K562 (cell line): Measurements from ENCODE around the gene BCAS1. TPM values are rescaled to one million over a fixed set of nuclear protein-coding genes. Genes with fewer than 3 reads are reported as not detected.

Source experiments
- ATAC-seq: fragments of 200-7000 bp; cut with Tn5 transposase; 3 replicates; pipeline ENCODE4 v1.9.1; 2020; ENCODE audit warnings: moderate library complexity
- BruUV-seq: library from RNA; stranded (reverse); fragments of 400-500 nt; replicated peaks from 2 replicates; lab custom pipeline; 2021; lab: Mats Ljungman, UMichigan
- CTCF ChIA-PET: fragments of 300-600 bp; formaldehyde crosslinking; extraction: SDS; loops from one replicate; lab custom pipeline; 2021; ENCODE audit warnings: low intra/inter-chr PET ratio; lab: Yijun Ruan, JAX
- POLR2A ChIA-PET: fragments of 300-600, 350-650 bp; sonication (Branson Sonifier 250); formaldehyde crosslinking; extraction: SDS; loops from one replicate; lab custom pipeline; 2021; ENCODE audit warnings: antibody characterized with exemption, inconsistent platforms; lab: Yijun Ruan, JAX
- DNase-seq, 4 experiments: peaks; one replicate each; pipeline versions ENCODE4 v3.0.0 to v3.0.0-alpha.2; 2011 to 2018; ENCODE audit warnings: low spot score in 3 of 4, mixed read lengths in 3 of 4; ENCODE audit errors: extremely low read depth in 1 of 4
- FAIRE-seq: peaks from 2 replicates; lab custom pipeline; 2011; peaks lifted over from hg19 to GRCh38; lab: Jason Lieb, UNC
- H2AFZ ChIP-seq: 2 replicates; pipeline ENCODE4 v1.6.0; 2011; ENCODE audit warnings: low read depth, low read length, control low read depth, inconsistent platforms
- H3K27ac ChIP-seq: fragments of 200-600 bp; 3 replicates; pipeline ENCODE4 v1.8.0; 2011; ENCODE audit warnings: low read depth, mild to moderate bottlenecking, control low read depth, inconsistent platforms, low read length, moderate library complexity, mixed read lengths; ENCODE audit errors: extremely low read depth
- H3K27me3 ChIP-seq, 2 experiments: fragments of 300-600 bp in 1 of 2; 2 replicates in 1 of 2; 3 replicates in 1 of 2; pipeline versions ENCODE4 v1.6.0 to v1.8.0; 2011; ENCODE audit warnings: inconsistent platforms in 2 of 2, low read length in 2 of 2, mild to moderate bottlenecking in 1 of 2, mixed read lengths in 1 of 2, moderate library complexity in 1 of 2; ENCODE audit not compliant: control insufficient read depth in 2 of 2, insufficient read depth in 2 of 2
- H3K36me3 ChIP-seq: fragments of 300-600 bp; 3 replicates; pipeline ENCODE4 v1.8.0; 2011; ENCODE audit warnings: mild to moderate bottlenecking, low read length, inconsistent platforms; ENCODE audit not compliant: control insufficient read depth, insufficient read depth
- H3K4me1 ChIP-seq, 2 experiments: fragments of 200-600 bp in 1 of 2; replicated peaks in 1 of 2; 2 replicates in 1 of 2; 3 replicates in 1 of 2; pipeline versions ENCODE4 v1.5.1 to v1.8.0; 2011; ENCODE audit warnings: inconsistent platforms in 2 of 2, low read length in 2 of 2, mild to moderate bottlenecking in 1 of 2, mixed read lengths in 1 of 2, moderate library complexity in 1 of 2; ENCODE audit not compliant: control insufficient read depth in 2 of 2, insufficient read depth in 2 of 2
- H3K4me2 ChIP-seq: 2 replicates; pipeline ENCODE4 v1.6.1; 2011; ENCODE audit warnings: low read length, control low read depth, inconsistent platforms, mixed read lengths; ENCODE audit not compliant: insufficient read depth
- H3K4me3 ChIP-seq: fragments of 200-600 bp; sonication (generic), shearing (Covaris generic); 2 replicates; pipeline ENCODE4 v1.5.1; 2016; ENCODE audit warnings: control low read depth, inconsistent platforms
- H3K79me2 ChIP-seq: fragments of 200-600 bp; 3 replicates; pipeline ENCODE4 v1.8.0; 2011; ENCODE audit warnings: low read length, inconsistent platforms; ENCODE audit not compliant: control insufficient read depth, insufficient read depth
- H3K9ac ChIP-seq, 2 experiments: 2 replicates each; pipeline versions ENCODE4 v1.6.0 to v1.6.1; 2011; ENCODE audit warnings: low read depth in 2 of 2, low read length in 2 of 2, control low read depth in 1 of 2, inconsistent platforms in 1 of 2, mild to moderate bottlenecking in 1 of 2, mixed read lengths in 1 of 2; ENCODE audit not compliant: insufficient read depth in 1 of 2
- H3K9me1 ChIP-seq: one replicate; pipeline ENCODE4 v1.6.0; 2011; ENCODE audit warnings: inconsistent platforms, mild to moderate bottlenecking, low read length, moderate library complexity; ENCODE audit not compliant: control insufficient read depth, insufficient read depth
- H3K9me3 ChIP-seq: replicated peaks from 2 replicates; pipeline ENCODE4 v1.5.1; 2011; ENCODE audit warnings: low read depth, low read length, inconsistent platforms; ENCODE audit not compliant: control insufficient read depth, insufficient read depth
- H4K20me1 ChIP-seq: replicated peaks from 2 replicates; pipeline ENCODE4 v1.6.1; 2011; ENCODE audit warnings: low read length, inconsistent platforms, mixed read lengths; ENCODE audit not compliant: control insufficient read depth, insufficient read depth
- BCOR ChIP-seq: fragments of 450-650 bp; IDR thresholded peaks from 2 replicates; pipeline ENCODE4 v1.6.1; 2016
- CHD2 ChIP-seq: IDR thresholded peaks from 2 replicates; pipeline ENCODE4 v1.6.1; 2011; ENCODE audit warnings: low read depth, low read length
- CREM ChIP-seq: IDR thresholded peaks from 2 replicates; pipeline ENCODE4 v1.6.1; 2014; ENCODE audit warnings: antibody characterized with exemption, low read depth
- FOSL1 ChIP-seq: fragments of 200-800 bp; sonication (Bioruptor generic); conservative IDR thresholded peaks from 2 replicates; pipeline ENCODE4 v1.6.1; 2016; ENCODE audit warnings: missing genetic modification characterization, missing compliant biosample characterization
- HDAC2 ChIP-seq: fragments of 450-650 bp; IDR thresholded peaks from 2 replicates; pipeline ENCODE4 v1.6.1; 2016; ENCODE audit warnings: mild to moderate bottlenecking
- LCOR ChIP-seq: sonication (generic); formaldehyde crosslinking; IDR thresholded peaks from 2 replicates; pipeline ENCODE4 v1.8.0; 2022; ENCODE audit warnings: mild to moderate bottlenecking, missing genetic modification reagents
- MAFG ChIP-seq: fragments of 450-650 bp; conservative IDR thresholded peaks from 2 replicates; pipeline ENCODE4 v1.6.1; 2016; ENCODE audit warnings: missing genetic modification characterization, missing compliant biosample characterization
- MXI1 ChIP-seq: IDR thresholded peaks from 2 replicates; pipeline ENCODE4 v1.6.1; 2011; ENCODE audit warnings: low read depth, mild to moderate bottlenecking, improper control_type of control experiment, low read length
- OTX1 ChIP-seq: fragments of 450-650 bp; formaldehyde crosslinking; IDR thresholded peaks from 2 replicates; pipeline ENCODE4 v1.4.0; 2022; ENCODE audit warnings: mild to moderate bottlenecking
- POLR2H ChIP-seq: IDR thresholded peaks from 2 replicates; pipeline ENCODE4 v1.6.1; 2016; ENCODE audit warnings: missing genetic modification characterization, low read depth, mild to moderate bottlenecking, control low read depth, missing compliant biosample characterization, moderate library complexity
- RAD21 ChIP-seq, 2 experiments: fragments of 250-450 bp in 1 of 2; fragments of 450-650 bp in 1 of 2; sonication (Bioruptor Pico) in 1 of 2; formaldehyde crosslinking in 1 of 2; IDR thresholded peaks in 1 of 2; conservative IDR thresholded peaks in 1 of 2; 2 replicates each; pipeline versions ENCODE4 v1.4.0 to v1.8.0; 2020 to 2022; ENCODE audit warnings: mild to moderate bottlenecking in 2 of 2, moderate library complexity in 1 of 2
- RBM22 ChIP-seq: fragments of 200-400 bp; formaldehyde crosslinking; IDR thresholded peaks from 2 replicates; pipeline ENCODE4 v1.6.1; 2018; ENCODE audit warnings: low read length, low read depth; ENCODE audit not compliant: poor library complexity, severe bottlenecking
- TAF1 ChIP-seq: IDR thresholded peaks from 2 replicates; pipeline ENCODE4 v1.6.1; 2011; ENCODE audit warnings: mild to moderate bottlenecking, low read length, moderate library complexity; ENCODE audit not compliant: insufficient read depth, control insufficient read depth, severe bottlenecking; ENCODE audit errors: extremely low read depth
- XRCC3 ChIP-seq: fragments of 450-650 bp; IDR thresholded peaks from 2 replicates; pipeline ENCODE4 v1.6.1; 2017; ENCODE audit warnings: mild to moderate bottlenecking, moderate library complexity
- ZNF224 ChIP-seq: sonication (generic); formaldehyde crosslinking; IDR thresholded peaks from 2 replicates; pipeline ENCODE4 v1.8.0; 2022; ENCODE audit warnings: mild to moderate bottlenecking, missing genetic modification reagents
- ZNF3 ChIP-seq: fragments of 250-450 bp; sonication (Bioruptor Pico); IDR thresholded peaks from 2 replicates; pipeline ENCODE4 v1.5.0; 2021; ENCODE audit warnings: mild to moderate bottlenecking, moderate library complexity
- ZNF76 ChIP-seq: fragments of 250-450 bp; sonication (Bioruptor Pico); IDR thresholded peaks from 2 replicates; pipeline ENCODE4 v1.4.0; 2020; ENCODE audit warnings: mild to moderate bottlenecking, moderate library complexity, borderline replicate concordance
- WGBS: fragments of 100-300 bp; shearing (Covaris generic); methylation state at CpG from one replicate; pipeline ENCODE4 v1.1.6; 2016; ENCODE audit warnings: low coverage, mixed read lengths; ENCODE audit not compliant: insufficient coverage; ENCODE audit errors: missing lambda C conversion rate; 5-methylcytosine and 5-hydroxymethylcytosine counted together
- in situ Hi-C: fragments of 300-500 bp; cut with MboI; formaldehyde crosslinking; loops from 4 replicates; pipeline ENCODE4 v1.15.0; 2018; ENCODE audit warnings: inconsistent platforms, mixed read lengths
- intact Hi-C: fragments of 100-400 bp; cut with micrococcal nuclease; formaldehyde crosslinking; loops from 2 replicates; pipeline ENCODE4 v1.14.2; 2022
- polyA plus RNA-seq, 8 experiments: library from polyadenylated mRNA; depleted of rRNA in 4 of 8; stranded (reverse) in 5 of 8; unstranded in 3 of 8; fragments of >200 nt; fragmentation: Nextera tagmentation in 2 of 8; fragmentation: Illumina TruSeq in 1 of 8; extraction: Ambion mirVana in 2 of 8; extraction: Trizol in 1 of 8; gene quantifications; 2 replicates each; pipeline versions ENCODE4 v1.2.1 to v1.2.3, GENCODE V29; 2011 to 2014; ENCODE audit warnings: inconsistent platforms in 1 of 8, missing spikeins in 1 of 8
- total RNA-seq, 7 experiments: library from RNA; depleted of rRNA in 6 of 7; stranded (reverse); fragments of >200 nt in 6 of 7; fragmentation: Illumina TruSeq in 2 of 7; extraction: Trizol in 2 of 7; gene quantifications; 2 replicates each; pipeline versions ENCODE4 v1.2.1 to v1.2.3, GENCODE V29; 2011 to 2021; ENCODE audit warnings: low replicate concordance in 1 of 7
- TF ChIP-seq, protein P1 (sequence below): fragments of 200-800 bp; sonication (Bioruptor generic); IDR thresholded peaks from 2 replicates; pipeline ENCODE4 v1.6.1; 2017; ENCODE audit warnings: missing genetic modification characterization, missing compliant biosample characterization
- TF ChIP-seq, protein P2 (sequence below): sonication (generic); formaldehyde crosslinking; IDR thresholded peaks from 2 replicates; pipeline ENCODE4 v1.8.0; 2022; ENCODE audit warnings: mild to moderate bottlenecking, missing genetic modification reagents
- TF ChIP-seq, protein P3 (sequence below): sonication (generic); formaldehyde crosslinking; IDR thresholded peaks from 2 replicates; pipeline ENCODE4 v1.8.0; 2022; ENCODE audit warnings: missing genetic modification reagents, mild to moderate bottlenecking, moderate library complexity, borderline replicate concordance

Gene BCAS1
- total and polyA plus RNA-seq, 9 of the 15 experiments (the other 6 are each of a cell fraction or from before 2014, with no cell fraction given): 0.18 to 2.3 (median 0.93) TPM

DNA sequence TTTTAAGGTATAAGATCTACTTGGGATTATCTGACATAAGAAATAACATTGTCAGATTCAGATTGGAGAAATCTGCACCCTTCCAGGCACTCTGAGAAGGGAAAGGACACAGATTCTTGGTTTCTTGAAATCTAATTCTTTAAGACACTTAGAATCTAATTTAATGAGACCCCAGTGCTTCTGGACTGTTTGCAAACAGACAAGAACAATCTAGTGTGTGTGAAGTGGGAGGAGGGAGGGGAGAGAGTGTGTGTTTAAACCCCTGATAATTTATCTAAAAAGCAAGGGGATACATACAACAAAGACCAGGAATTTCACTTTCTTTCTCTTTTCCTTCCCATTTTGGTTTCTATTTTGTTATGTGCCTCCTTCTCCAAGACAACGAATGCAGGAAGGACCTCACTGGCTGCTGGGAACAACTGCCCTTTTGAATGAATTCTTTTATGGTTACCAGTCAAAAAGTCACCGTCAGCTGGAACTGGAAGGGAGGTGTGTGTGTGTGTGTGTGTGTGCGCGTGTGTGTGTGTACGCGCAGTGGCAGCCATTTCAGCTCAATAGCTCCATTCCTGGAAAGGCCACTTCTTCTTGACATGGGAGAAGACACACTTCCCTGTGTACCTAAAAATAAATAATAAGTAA, 129.4 kb downstream of the BCAS1 start:
- H3K4me1 ChIP-seq: peaks cover 0 to 50% of the 10 kb centered on the region in 2 experiments; a peak in 4 of 5 replicates
- H3K4me3 ChIP-seq: no peak overlapping the region
- BruUV-seq: no TSS peak
- FAIRE-seq (no peak), ATAC-seq (peak; percentile 9; the same call in 1 of the 3 replicates), DNase-seq (peak in 1 of 4 experiments; percentile 63)
- ChIA-PET POLR2A (interaction anchor here (0.9 to 1.1 kb wide), 2 partner anchors 25 to 124 kb away, joined by 3 to 5 read pairs; no protein-coding TSS in a partner anchor), CTCF (interaction anchor here (0.8 to 3.7 kb wide), 2 partner anchors 362 to 527 kb away, joined by 3 to 32 read pairs; no protein-coding TSS in a partner anchor)
- no peaks in the 10 kb centered on the region for H3K9me3 ChIP-seq
- no peaks in the 10 kb centered on the region for H4K20me1 ChIP-seq
- in situ Hi-C loops (loop anchor here (5.0 kb wide), 2 partner anchors 121 to 364 kb away; no protein-coding TSS in a partner anchor), intact Hi-C loops (loop anchor here (1.0 to 10.0 kb wide), 6 partner anchors 74 to 736 kb away; no protein-coding TSS in a partner anchor)
- no peaks in the 10 kb centered on the region for H3K9me1 ChIP-seq
- 0% methylated on average over 1 of the region's 6 CpGs for WGBS
- no peaks in the 10 kb centered on the region; the same call in 2 of the 3 replicates for H3K36me3 ChIP-seq
- no peaks in the 10 kb centered on the region for H3K27me3 ChIP-seq
- H3K9ac ChIP-seq: peak overlapping the region in 1 of 2 experiments; percentile 52; a peak in 2 of 4 replicates
- peak overlapping the region; percentile 87 for H2AFZ ChIP-seq
- no peaks in the 10 kb centered on the region for H3K79me2 ChIP-seq
- H3K4me2 ChIP-seq: peak overlapping the region; percentile 54
- peak overlapping the region; percentile 1; the same call in 1 of the 3 replicates for H3K27ac ChIP-seq
- TF ChIP-seq RAD21 (CRISPR knock-in tag; conservative IDR thresholded peaks at IDR 0.05 in 1 of 2, IDR thresholded peaks at IDR 0.05 in 1 of 2) (no peak), POLR2H (tag) (no peak), FOSL1 (tag) (peak; percentile 23; the same call in 1 of the 2 replicates), CHD2 (no peak), ZNF76 (CRISPR knock-in tag) (no peak), MXI1 (no peak), CREM (0 out of 2 replicates have a peak, but pooled peaks have one; percentile 19), ZNF3 (no peak), RBM22 (no peak), ZNF224 (CRISPR knock-in tag) (no peak), TAF1 (no peak), XRCC3 (no peak), HDAC2 (0 out of 2 replicates have a peak, but pooled peaks have one; percentile 32), BCOR (no peak), LCOR (no peak), OTX1 (0 out of 2 replicates have a peak, but pooled peaks have one; percentile 36), MAFG (peak; percentile 33; the same call in 1 of the 2 replicates)
- TF ChIP-seq, protein P1, sequence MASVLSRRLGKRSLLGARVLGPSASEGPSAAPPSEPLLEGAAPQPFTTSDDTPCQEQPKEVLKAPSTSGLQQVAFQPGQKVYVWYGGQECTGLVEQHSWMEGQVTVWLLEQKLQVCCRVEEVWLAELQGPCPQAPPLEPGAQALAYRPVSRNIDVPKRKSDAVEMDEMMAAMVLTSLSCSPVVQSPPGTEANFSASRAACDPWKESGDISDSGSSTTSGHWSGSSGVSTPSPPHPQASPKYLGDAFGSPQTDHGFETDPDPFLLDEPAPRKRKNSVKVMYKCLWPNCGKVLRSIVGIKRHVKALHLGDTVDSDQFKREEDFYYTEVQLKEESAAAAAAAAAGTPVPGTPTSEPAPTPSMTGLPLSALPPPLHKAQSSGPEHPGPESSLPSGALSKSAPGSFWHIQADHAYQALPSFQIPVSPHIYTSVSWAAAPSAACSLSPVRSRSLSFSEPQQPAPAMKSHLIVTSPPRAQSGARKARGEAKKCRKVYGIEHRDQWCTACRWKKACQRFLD (CRISPR knock-in tag): no peak
- TF ChIP-seq, protein P2, sequence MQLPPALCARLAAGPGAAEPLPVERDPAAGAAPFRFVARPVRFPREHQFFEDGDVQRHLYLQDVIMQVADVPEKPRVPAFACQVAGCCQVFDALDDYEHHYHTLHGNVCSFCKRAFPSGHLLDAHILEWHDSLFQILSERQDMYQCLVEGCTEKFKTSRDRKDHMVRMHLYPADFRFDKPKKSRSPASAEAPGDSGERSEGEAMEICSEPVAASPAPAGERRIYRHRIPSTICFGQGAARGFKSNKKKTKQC: no peak
- TF ChIP-seq, protein P3, sequence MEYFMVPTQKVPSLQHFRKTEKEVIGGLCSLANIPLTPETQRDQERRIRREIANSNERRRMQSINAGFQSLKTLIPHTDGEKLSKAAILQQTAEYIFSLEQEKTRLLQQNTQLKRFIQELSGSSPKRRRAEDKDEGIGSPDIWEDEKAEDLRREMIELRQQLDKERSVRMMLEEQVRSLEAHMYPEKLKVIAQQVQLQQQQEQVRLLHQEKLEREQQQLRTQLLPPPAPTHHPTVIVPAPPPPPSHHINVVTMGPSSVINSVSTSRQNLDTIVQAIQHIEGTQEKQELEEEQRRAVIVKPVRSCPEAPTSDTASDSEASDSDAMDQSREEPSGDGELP (CRISPR knock-in tag): peak; percentile 79
